ENCODE data around the gene CHAF1B.
"Not testable (repeated sequence)": the region's sequence is repeated elsewhere in the genome, so short reads cannot be mapped to it uniquely, and the experiment has no call there.

CHAF1B gene

DNA sequence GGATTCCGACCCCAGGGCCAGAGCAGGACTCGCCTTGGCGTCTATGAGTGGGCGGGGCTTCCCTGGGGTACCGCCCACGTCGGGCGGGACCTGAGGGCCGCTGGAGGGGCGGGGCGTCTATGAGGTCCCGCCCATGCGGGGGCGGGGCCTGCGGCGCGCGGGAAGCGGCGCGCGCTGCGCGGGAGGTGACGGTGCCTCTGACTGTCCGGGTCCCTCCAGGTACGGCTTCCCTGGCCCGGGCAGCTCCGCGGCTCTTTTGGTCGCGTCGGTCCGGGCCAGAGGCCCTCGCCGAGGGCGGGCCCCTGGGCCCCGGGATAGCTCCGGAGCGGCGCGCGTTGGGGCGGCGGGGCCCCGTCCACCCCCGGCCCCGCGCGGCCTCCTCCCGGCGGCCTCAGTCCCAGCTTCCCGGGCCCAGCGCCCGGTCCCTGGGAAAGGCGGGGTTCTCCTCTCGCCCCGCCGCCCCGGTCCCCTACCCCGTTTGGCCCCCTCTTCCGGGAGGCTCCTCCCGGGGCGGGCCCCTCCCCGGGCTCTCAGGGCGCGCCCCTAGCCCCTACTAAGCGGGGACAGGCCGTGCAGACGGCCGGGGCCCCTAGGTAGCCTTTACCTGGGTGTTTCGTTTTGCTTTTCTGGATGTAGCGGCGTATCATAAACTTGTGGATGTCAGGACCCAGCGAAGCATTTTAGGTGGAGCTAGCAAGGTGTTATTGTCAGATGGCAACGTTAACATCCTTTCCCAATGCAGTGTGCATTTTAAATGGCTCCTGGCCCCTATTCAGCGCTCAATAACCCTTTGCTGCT, at the start of gene CHAF1B:
Gene CHAF1B (plus strand): TSS at position 160 of the 798 bp plus-strand sequence. CDS start 745 bp downstream, outside the sequence.
- H3K4me3 ChIP-seq (ENCODE audit: low read depth, low read length): peak within 1 kb of the TSS; percentile 74
- TF ChIP-seq, protein P1, sequence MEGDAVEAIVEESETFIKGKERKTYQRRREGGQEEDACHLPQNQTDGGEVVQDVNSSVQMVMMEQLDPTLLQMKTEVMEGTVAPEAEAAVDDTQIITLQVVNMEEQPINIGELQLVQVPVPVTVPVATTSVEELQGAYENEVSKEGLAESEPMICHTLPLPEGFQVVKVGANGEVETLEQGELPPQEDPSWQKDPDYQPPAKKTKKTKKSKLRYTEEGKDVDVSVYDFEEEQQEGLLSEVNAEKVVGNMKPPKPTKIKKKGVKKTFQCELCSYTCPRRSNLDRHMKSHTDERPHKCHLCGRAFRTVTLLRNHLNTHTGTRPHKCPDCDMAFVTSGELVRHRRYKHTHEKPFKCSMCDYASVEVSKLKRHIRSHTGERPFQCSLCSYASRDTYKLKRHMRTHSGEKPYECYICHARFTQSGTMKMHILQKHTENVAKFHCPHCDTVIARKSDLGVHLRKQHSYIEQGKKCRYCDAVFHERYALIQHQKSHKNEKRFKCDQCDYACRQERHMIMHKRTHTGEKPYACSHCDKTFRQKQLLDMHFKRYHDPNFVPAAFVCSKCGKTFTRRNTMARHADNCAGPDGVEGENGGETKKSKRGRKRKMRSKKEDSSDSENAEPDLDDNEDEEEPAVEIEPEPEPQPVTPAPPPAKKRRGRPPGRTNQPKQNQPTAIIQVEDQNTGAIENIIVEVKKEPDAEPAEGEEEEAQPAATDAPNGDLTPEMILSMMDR (IDR thresholded peaks at IDR 0.05; ENCODE audit: borderline replicate concordance, insufficient read depth, low read depth, low read length): no peak

DNA sequence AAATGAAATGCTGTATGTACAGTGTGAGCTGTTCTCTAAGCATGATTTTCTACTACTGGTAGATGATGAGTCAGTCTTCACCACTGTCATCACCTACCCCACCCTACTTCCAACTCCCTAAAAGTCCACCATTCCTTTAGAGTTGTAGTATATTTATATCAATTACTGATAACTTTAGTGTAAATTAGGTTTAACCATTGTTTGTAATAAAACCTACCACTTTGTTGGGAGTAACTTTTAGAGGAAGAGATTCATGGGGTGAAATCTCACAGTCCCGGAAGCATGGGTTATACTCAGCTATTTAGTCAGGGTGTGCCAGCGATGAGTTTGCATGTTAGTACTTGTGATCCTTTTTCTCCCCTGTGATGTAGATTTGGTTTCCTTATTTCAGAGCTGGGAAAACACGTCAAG, 48.1 kb upstream of the CHAF1B start:
- H3K4me3 ChIP-seq (ENCODE audit: low read depth, low read length): no peak overlapping the region
- TF ChIP-seq, protein P1 (IDR thresholded peaks at IDR 0.05; ENCODE audit: borderline replicate concordance, insufficient read depth, low read depth, low read length): no peak

DNA sequence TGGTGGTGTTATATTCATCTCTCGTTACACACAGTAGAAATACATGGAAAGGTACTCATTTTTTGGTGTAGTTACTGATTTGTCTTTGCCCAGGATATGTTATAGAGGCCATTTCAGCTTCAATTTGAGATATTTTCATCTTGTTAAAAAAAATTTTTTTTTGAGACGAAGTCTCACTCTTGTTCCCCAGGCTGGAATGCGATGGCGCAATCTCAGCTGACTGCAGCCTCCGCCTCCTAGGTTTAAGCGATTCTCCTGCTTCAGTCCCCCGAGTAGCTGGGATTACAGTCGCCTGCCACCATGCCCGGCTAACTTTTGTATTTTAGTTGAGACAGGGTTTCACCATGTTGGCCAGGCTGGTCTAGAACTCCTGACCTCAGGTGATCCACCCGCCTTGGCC, 46.2 kb upstream of the CHAF1B start:
- TF ChIP-seq, protein P1 (IDR thresholded peaks at IDR 0.05; ENCODE audit: borderline replicate concordance, insufficient read depth, low read depth, low read length): no peak
- H3K4me3 ChIP-seq (ENCODE audit: low read depth, low read length): no peak overlapping the region

DNA sequence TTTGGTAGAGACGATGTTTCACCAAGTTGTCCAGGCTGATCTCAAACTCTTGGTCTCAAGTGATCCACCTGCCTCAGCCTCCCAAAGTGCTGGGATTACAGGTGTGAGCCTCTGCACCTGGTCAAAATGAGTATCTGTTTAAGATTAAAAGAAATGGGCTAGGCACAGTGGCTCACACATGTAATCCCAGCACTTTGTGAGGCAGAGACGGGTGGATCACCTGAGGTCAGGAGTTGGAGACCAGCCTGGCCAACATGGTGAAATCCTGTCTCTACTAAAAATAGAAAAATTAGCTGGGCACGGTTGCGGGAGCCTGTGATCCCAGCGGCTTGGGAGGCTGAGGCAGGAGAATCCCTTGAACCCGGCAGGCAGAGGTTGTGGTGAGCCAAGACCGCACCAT, 42.6 kb upstream of the CHAF1B start:
- H3K4me3 ChIP-seq (ENCODE audit: low read depth, low read length): not testable (repeated sequence)

DNA sequence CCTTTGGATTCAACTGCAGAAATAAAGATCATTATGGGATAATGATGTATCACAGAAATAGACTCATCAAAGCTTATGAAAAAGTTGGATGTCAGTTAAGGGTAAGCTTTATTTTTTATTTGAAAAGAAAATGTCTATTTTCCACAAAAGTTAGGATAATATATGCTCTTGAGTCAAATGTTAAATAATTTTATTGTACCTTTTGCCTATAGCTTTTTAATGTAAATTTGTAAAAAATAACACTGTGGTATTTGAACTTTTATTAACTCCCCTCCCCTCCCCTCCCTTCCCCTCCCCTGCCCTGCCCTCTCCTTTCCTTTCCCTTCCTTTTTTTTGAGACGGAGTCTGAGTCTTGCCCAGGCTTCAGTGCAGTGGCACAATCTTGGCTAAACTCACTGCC, 40.3 kb upstream of the CHAF1B start:
- TF ChIP-seq, protein P1 (IDR thresholded peaks at IDR 0.05; ENCODE audit: borderline replicate concordance, insufficient read depth, low read depth, low read length): no peak
- H3K4me3 ChIP-seq (ENCODE audit: low read depth, low read length): no peak overlapping the region

DNA sequence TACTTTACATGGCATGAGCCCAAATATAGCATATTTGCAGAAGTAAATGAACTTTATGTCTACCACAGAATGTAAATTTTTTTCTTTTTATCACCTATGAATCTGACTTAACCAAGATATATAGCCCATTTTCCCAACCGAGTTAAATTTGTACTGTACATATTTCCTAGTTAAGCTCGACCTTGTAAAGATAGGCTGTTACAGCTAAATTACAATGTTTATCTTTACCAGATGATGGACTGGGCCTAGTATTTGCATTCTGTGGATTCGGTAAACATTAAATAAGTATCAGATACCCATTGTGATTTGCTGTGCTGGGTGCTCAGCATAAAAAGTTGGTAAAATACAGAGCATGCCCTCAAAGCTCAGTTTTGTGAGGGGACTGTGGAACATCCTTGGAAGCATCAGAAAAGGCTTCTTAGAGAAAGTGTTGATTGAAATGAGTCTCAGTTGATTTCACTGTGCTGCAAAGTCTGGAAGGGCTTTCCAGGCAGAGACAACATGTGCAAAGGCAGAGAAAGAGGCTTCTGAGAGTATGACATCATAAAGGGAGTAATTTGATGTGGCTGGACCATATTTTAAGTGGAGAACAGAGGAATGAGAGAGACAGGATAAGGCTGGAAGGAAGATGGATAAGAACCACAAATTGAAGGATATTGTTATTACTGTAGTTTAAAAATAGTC, 37.8 kb upstream of the CHAF1B start:
- no peak overlapping the region for H3K4me3 ChIP-seq (ENCODE audit: low read depth, low read length)
- TF ChIP-seq, protein P1 (IDR thresholded peaks at IDR 0.05; ENCODE audit: borderline replicate concordance, insufficient read depth, low read depth, low read length): no peak

DNA sequence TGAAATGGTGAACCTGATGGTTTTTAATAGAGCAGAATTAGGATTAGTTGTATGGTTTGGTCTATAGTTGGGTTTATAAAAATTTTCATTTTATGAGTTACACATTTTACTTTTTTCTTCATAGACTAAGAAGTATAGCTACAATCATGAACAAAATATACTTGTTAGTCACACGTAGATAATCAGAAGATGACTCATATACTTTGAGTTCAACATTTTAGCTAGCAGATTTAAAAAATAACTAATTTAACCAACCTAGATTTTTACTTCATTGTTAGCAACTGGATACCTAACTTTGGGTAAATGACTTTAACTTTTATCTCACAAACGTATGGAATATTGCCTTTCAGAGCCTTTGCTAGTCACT, 37.2 kb upstream of the CHAF1B start:
- H3K4me3 ChIP-seq (ENCODE audit: low read depth, low read length): no peak overlapping the region
- TF ChIP-seq, protein P1 (IDR thresholded peaks at IDR 0.05; ENCODE audit: borderline replicate concordance, insufficient read depth, low read depth, low read length): no peak
